PFSK-1 (cell line): Measurements from ENCODE around the gene TAAR1.

Source experiments
- FOXP2 ChIP-seq: optimal IDR thresholded peaks from 2 replicates; pipeline ENCODE3; 2011; ENCODE audit warnings: borderline replicate concordance, control low read depth, inconsistent platforms; ENCODE audit not compliant: insufficient read depth; ENCODE audit errors: extremely low read length, extremely low read depth
- POLR2AphosphoS5 ChIP-seq: IDR thresholded peaks from 2 replicates; pipeline ENCODE4 v1.6.1; 2012; ENCODE audit warnings: low read depth, mild to moderate bottlenecking, control low read depth, low read length, moderate library complexity
- REST ChIP-seq, 2 experiments: IDR thresholded peaks; 2 replicates each; pipeline versions ENCODE4 v1.6.1 to v1.8.0; 2011 to 2012; ENCODE audit warnings: low read depth in 2 of 2, low read length in 2 of 2, control low read depth in 1 of 2, inconsistent platforms in 1 of 2, mild to moderate bottlenecking in 1 of 2, moderate library complexity in 1 of 2; ENCODE audit not compliant: insufficient read depth in 1 of 2
- SIN3A ChIP-seq: IDR thresholded peaks from 2 replicates; pipeline ENCODE4 v1.6.1; 2012; ENCODE audit warnings: mild to moderate bottlenecking, low read length, moderate library complexity, borderline replicate concordance; ENCODE audit not compliant: insufficient read depth
- TAF1 ChIP-seq: IDR thresholded peaks from 2 replicates; pipeline ENCODE4 v1.6.1; 2012; ENCODE audit warnings: low read length, control low read depth, borderline replicate concordance; ENCODE audit not compliant: insufficient read depth

- TF ChIP-seq POLR2AphosphoS5 (no peak), SIN3A (no peak), TAF1 (no peak), REST (IDR thresholded peaks at IDR 0.05; ENCODE audit: insufficient read depth in 1 of 2, low read depth in 2 of 2, low read length in 2 of 2) (no peak), FOXP2 (no peak)
Observed at GRCh38 chr6:132634796-132635195, 24.2 kb downstream of the TAAR1 start.
